CD4-positive, alpha-beta T cell treated with Interleukin-1 beta for 1 hour (primary cell): Measurements from ENCODE around the gene BROX.
"Not testable (repeated sequence)": the region's sequence is repeated elsewhere in the genome, so short reads cannot be mapped to it uniquely, and the experiment has no call there.

Experiments
- DNase-seq, 2 donors: peaks; one replicate each; pipeline ENCODE4 v3.0.0-alpha.2; 2020 to 2022

BROX gene, protein sequence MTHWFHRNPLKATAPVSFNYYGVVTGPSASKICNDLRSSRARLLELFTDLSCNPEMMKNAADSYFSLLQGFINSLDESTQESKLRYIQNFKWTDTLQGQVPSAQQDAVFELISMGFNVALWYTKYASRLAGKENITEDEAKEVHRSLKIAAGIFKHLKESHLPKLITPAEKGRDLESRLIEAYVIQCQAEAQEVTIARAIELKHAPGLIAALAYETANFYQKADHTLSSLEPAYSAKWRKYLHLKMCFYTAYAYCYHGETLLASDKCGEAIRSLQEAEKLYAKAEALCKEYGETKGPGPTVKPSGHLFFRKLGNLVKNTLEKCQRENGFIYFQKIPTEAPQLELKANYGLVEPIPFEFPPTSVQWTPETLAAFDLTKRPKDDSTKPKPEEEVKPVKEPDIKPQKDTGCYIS

DNA sequence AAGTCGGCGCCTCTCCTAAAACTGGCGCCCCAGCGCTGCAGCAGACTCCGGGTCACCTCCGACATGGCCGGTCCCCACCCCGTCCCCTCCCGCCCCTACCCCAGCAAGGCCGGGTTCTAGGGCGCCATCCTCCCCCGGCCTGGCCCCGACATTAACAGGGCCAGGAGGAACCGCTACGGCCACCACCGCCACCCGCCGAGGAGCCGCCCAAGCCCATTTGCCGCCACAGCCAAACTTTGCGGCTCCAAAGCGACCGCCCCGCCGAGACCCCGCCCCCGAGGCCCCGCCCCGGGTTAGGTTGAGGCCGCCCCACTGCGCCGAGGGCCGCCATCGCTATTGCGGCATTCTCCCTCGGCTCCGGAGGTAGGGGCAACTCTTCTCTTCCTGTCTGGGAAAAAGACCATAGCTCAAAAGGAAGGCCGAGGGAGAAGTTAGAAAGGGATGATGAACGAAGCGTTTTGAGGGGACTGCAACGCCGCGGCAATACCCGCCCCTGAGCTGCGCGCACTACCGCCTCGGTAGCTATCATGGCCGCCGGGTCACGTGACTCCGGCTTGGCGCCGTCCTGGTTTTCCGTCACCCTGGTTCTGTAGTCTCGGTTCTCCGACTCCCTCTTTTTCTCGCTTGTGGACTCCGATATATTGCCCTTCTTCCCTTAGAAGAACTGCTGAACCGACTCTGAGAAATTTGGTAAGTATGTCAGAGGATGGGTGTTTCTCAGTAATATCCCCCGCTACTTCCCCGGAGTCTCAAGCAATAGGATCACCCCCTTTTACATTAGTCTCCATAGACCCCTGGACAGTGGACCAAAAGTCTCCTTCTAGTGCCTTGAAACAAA, at the start of gene BROX, which contains the start of gene AIDA:
TSS of gene BROX (plus strand) at position 312 of the 838 bp plus-strand sequence. CDS start 3,136 bp downstream, outside the sequence.
TSS of gene AIDA (minus strand) at position 239 of the 838 bp plus-strand sequence. CDS start at position 65, 174 bp downstream.
- peak; percentile 92 to 94 for DNase-seq

DNA sequence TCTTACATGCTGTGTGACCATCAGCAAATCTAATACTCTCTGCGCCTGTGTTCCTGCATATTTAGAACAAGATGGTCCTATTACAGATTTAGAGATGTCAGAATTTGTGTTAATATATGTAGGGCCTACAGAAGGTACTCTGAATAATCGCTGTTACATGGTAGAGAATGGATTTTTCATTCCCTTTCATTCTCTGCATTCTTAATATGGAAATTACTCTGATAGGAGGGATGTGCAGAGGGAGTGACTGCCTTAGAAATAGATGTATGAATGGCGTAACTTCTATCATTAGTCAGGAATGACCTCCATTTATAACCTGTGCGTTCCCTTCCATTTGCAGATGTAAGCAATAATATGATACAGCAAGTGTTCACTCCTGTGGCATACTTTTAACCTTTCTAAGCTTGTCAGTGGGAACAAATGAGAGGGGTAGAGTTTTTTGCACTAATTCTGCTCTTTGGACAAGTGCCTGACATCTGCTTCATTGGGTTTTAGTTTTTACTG, 48.9 kb upstream of the BROX start:
- no peak for DNase-seq

DNA sequence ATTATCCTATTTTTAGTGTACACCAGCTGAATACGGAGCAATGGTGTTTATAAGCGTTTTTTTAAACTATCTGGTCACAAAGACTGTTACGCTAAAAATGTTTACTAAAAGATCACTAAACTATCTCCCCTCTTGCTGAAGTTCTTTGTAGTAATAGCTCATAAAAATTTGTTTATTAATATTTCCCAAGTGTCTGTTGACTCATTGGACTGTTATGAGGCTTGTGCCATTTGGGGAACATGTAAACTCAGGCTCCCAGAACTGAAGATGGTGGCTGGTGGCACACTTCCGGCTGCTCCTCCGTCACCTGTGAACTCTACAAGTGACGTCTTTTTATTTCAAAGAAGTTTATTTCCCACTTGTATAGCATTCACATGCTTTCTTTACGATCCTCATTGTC, 46.4 kb upstream of the BROX start:
- DNase-seq: no peak

DNA sequence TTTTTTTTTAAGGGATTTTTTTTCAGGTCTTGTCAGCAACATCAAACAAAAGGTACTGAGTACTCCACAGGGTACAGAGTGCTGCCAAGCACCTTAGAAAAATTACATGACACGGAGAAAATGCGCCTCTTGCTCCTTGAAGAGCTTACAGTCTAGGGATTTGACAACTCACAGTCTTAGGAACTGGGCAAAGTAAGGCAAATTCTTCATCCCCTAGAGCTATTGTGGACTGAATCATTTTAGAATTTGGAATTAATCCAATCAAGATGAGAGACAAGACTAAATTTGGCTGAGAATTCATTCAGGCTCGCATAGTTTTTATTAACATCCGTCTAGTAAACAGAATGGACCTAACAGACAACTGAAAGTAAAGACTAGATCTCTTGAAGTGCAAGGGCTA, 44.2 kb upstream of the BROX start:
- DNase-seq: not testable (repeated sequence)

DNA sequence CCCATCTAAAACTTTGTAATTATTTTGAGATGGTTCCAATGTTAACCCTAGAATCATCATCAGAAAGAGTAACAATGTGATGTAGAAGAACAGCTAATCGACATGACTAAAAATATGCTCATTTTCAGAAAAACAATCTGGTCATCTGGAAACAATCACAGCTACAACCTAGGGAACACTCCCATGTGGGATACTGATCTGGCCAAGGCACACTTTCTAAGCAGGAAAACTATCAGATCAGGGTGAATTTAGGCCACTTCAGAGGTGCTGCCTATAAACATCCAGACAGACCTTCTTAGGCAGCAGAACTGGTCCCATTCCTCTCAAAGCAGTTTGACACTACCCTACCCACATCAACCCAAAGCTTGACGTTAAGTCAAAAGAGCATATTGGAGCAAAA, 43.3 kb upstream of the BROX start:
- not testable (repeated sequence) for DNase-seq

DNA sequence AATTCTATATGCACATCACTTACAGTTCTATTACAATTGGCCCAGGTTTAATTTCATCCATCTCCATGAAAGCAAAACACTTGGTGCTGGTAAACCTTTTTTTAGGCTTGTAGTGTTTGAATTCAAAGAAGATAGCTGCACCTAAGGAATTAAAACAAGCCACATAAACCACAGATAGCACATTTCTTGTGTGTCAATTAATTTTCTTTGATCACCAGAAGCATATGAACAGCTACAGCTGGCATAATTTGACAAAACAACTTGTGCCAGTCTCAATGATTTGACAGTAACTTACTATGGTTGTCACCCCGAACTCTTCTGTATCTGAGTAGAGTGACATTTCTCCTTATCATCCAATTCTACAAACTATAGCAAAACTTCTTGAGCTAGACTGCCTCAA, 42.3 kb upstream of the BROX start:
- DNase-seq: no peak

DNA sequence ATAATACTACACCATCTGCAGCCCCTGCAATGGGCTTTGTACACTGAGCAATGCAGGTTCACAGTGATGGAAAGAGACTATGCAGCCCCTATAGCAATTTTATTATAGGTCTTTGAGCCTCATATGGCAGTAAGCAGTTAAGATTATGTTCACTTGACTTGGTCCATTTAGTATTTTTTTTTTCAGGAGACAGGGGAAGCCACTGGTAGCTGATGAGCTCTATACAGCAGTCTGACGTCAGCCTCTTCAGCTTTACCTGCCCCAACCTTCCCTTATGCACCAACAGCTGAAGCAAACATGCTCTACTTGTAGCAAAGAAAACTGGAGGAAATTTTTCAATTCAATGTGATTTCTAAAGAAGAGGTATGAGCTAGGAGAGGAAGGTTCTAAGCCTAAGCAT, 32.3 kb upstream of the BROX start:
- DNase-seq: no peak

DNA sequence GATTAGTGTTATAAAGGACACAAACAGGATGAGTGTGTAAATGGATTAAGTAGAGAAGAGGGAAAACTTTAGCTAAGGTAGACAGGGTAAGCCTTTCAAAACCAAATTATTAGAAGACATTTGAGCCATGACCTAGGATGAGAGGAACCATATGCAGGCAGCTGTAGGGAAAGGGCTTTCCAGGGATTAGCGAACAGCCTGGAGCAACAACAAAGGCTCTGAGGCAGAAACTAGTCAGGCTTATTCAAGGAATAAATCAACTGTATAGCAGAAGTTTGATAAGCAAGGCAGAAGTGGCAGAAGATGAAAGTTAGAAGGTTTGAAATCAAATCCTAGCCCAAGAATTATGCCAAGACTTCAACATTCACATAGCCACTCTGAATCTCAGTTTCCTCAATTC, 21.3 kb upstream of the BROX start:
- no peak for DNase-seq

DNA sequence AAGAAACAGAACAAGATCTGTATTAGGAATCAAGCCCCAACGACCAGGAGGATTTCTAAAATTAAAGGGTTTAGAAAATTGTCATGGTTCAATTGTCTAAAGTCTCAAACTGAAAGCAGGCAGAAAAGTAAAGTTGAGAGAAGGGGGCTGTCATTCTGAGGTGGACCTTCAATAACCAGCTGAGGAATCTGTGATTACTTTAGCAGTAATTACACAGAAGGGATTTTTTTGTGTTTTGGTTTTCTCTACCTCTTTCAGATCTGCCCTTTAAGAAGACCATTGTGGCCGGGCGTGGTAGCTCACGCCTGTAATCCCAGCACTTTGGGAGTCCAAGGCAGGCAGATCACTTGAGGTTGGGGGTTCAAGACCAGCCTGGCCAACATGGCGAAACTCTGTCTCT, 17.4 kb upstream of the BROX start:
- no peak for DNase-seq

DNA sequence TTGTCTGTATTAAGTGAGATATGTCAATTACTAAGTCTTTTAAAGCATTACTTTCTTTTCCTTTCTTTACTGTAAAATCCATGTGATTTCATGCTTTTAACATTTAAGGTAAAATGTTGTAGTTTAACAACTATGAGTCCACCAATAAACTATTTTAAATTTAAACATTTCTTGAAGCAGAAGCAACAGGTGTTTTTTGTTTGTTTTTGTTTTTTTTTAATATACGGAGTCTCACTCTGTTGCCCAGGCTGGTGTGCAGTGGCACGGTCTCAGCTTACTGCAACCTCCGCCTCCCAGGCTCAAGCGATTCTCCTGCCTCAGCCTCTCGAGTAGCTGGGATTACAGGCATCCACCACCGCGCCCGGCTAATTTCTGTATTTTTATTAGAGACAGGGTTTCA, 15.6 kb upstream of the BROX start:
- no peak for DNase-seq

DNA sequence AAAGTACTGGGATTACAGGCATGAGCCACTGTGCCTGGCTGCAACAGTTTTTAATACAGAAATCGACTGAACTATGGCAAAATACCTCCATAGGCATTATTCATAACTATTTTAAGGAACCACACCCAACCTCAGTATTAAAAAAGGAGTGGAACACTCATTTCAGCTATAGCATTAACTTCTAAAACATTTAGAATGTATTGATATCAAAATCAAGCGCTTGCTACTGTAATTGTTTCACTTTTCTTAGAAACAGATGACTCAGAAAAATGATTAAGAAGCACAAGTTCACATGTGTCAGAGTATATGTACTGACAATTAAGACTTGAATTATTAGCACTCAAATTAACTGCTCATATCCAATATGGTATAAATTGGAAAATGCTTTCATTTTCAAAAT, 15.2 kb upstream of the BROX start:
- DNase-seq: no peak

DNA sequence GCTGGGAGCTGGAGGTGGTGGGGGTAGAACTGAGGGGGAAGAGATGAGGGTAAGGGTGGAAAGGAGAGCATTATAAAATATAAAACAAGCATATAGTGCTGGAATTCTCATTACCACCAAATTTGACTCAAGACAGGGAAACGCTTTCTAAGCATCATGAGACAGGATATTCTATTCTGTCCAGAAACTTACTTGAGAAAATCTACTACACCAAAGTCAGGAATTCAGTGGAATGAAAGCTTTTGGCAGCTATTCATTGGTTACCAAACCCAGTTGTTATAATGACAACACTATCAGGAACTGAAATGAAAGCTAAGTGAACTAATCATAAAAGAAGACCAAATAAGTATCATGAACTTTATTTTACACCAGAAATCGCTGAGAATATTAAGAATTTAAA, 14.5 kb upstream of the BROX start:
- no peak for DNase-seq

DNA sequence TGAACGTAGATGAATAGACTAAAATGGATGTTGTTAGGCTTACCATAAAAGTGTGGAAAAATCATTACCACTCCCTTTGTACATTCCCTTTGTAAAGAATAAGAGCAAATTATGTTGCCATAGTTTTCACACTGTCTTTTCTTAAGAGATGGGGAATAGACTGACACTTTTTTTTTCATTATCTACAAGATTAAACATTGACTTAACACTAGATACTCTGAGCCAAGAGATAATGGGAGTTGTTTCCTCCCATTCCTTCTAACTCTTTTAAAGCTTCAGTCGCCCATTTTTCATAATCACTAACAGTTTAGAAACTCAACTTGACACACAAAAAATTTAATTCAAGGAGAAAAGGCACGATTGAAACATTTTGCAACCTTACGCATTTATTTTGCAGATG, 10.2 kb upstream of the BROX start:
- DNase-seq: no peak

DNA sequence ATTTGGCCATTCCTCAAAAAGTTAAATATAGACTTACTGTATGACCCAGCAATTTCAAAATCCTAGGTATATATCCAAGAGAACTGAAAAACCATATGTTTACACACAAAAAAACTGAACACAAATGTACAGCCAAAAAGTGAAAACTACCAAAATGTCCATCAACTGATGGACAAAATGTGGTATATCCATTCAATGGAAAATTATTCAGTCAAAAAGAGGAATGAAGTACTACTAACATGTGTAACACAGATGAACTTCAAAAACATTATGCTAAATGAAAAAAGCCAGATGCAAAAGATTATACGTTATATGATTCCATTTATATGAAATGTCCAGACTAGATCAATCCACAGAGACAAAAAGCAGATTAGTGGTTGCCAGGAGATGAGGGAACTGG, 8.1 kb upstream of the BROX start:
- no peak for DNase-seq

DNA sequence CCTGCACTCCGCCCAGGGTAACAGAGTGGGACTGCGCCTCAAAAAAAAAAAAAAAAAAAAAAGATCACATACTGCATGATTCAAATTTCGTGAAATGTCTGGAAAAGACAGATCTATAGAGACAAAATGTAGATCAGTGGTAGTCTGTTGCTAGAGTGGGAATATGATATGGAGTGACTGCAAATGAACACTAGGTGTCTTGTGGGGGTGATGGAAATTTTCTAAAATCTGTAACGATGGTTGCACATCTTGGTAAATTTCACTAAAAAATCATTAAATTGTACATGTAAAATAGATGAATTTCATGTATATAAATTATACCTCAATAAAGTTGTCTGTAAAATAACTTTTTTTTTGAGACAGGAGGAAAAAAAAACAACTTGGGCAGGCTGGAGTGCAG, 5.5 kb upstream of the BROX start:
- no peak for DNase-seq

DNA sequence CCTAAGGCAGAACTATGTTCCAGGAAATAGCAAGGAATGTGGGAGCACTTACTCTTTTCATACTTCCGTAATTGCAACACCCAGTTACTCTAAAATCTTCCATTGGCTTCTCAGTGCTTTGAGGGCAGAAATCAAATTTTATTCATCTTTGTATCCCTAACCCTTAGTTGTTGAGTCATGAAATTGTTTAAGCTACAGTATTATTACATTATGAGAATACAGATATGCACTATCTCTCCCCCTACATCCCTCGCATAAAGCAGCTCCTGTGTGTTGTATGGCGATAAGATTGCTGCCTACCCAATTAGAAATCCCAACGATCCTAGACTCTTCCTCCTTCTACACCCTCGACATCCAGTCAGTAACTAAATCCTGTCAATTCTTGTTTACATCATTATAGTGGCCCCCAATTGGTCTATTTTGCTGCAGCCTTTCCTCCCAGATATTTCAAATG, 2.6 kb upstream of the BROX start:
- no peak for DNase-seq

DNA sequence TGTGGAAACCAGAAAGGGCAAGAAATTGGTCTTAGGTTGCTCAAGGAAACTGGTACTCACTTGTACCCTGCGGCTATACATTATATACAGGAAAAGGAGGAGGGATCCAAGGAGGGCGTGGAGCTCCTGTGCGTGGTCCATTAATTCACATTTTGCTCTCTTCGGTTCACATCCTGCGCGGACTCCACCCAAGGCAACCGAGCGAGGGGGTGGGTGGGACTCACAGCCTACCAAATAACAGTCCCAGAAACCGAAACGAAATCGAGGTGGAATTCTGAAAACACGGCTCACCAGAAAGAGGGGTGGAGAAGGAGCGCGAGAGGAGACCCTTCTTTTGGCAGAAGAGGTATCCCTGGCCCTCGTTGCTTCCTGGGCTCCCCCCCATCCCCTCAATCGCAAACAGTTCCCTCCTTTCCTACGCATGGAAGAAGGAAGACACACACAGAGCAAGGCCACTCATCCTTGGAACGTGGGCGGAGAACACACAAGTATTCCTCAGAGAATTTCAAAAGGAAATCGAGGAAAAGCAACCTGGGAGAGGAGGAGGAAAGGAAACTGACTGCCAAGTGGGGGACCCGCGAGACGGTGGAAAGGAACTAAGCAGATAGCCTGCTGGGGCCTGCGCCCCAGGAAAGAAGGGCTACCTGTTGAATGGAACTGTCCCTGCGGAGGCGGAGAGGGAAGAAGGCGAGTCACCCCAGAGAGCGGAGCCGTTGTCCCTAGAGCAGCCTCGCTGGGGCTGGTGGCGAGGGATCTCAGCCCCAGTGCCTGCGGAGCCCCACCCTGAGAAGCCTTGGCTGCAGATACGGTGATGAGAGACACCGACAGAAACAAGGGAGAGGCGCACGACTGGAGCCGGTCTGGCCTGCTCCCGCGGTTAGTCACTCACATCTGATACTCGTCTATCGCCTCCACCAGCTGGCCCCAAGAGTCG, 778 bp upstream of the BROX start:
- peak; percentile 55 to 68 for DNase-seq

DNA sequence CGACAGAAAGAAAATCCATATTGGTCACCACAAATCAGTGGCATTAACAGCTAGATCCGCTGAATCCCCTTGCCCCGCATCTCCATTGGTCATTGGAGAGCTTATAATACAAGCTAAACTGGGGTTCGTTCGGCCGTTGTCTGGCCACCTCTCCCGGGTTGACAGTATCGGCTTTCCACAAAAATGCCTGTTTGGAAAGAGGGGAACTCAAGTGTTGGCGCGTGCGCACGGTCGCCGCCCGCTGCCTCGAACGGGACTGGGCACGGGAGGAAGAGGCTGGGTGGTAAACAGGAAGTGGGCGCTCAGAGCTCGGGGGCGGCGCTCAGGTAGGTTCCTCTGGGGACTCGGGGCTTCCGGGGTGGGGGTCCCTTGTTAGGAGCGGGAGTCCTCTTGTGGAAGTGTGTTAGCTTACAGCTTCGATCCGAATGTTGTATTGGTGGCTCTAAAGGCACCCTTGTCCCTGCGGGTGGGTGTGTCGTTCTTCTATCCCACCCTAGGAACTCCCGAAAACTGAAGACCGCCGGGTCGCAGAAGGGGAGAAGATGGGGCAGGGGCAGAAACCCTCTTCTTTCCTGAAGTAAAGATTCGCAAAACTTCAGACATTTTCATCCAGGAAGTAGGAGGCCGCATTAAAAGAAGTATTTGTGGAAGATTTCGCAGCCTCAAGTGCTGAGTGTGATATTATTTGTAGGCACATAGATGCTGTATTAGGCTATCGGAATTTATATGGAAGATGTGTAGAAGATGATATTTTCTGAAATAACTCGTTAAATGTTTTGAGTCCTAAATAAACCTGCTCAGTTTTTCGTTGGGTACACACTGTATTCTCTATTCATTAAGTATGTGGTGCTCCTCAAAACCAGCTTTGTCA, 962 bp downstream of the BROX start:
- peak; percentile 94 to 96 for DNase-seq

DNA sequence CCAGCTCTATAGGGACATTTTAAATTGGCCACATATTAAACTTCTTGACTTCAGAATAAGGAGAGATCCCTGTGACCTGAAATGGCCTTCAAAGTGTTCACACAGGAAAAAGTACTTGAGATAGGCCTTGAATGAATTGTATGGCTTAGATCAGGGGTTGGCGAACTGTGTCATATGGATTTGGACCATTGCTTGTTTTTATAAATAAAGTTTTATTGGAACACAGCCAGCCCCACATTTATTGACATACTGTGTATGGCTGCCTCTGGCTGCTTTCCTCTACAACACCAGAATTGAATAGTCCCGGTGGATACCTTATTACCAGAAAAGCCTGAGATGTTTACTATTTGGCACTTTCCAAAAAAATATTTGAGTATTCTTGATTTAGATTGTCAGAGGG, 4.0 kb downstream of the BROX start:
- DNase-seq: no peak

DNA sequence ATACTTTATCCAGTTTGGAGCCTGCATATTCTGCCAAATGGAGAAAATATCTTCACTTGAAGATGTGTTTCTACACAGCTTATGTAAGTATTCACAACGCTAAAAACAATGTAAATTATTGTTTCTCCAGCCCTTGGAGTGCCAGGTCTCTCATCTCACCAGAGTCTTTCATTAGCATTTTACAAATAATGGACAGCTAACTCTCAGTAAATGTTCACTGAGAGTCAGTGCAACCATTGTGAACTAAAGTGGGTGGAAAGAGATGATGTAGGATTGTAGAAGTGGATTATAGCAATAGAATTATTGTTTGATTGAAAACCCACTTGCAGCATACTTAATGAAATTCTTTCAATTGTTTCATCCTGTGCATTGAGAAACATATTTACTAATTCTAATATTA, 16.4 kb downstream of the BROX start:
- DNase-seq: no peak

DNA sequence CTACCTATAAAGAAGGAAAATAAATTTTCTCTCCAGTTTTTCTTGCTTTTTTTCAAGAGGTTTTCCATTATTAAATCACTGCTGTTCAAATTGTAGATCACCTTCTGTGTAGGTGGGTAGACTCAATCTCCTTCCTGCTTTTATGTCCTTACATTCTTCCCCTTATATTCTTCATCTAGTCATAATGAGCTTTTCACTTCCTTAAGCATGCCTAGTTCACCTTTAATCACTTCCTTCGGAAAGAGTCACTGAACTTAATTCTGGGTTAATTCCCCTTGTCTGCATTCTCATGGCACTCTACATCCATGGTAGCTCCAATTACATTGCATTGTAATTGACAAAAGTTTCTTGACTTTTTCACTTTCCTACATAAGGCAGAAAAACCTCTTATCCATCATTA, 18.5 kb downstream of the BROX start:
- DNase-seq: no peak
